Loucy (cell line): ENCODE measurements around the gene GFY.

Experiments
- EZH2phosphoT487 ChIP-seq: fragments of 200-600 bp; IDR thresholded peaks from 2 replicates; pipeline ENCODE4 v1.6.1; 2018; ENCODE audit warnings: antibody characterized with exemption, mild to moderate bottlenecking, moderate library complexity, borderline replicate concordance
- TF ChIP-seq, protein P1 (sequence below): fragments of 200-600 bp; sonication (generic); conservative IDR thresholded peaks from 2 replicates; pipeline ENCODE4 v1.5.1; 2014; ENCODE audit warnings: mild to moderate bottlenecking, antibody characterized with exemption, low read length

DNA sequence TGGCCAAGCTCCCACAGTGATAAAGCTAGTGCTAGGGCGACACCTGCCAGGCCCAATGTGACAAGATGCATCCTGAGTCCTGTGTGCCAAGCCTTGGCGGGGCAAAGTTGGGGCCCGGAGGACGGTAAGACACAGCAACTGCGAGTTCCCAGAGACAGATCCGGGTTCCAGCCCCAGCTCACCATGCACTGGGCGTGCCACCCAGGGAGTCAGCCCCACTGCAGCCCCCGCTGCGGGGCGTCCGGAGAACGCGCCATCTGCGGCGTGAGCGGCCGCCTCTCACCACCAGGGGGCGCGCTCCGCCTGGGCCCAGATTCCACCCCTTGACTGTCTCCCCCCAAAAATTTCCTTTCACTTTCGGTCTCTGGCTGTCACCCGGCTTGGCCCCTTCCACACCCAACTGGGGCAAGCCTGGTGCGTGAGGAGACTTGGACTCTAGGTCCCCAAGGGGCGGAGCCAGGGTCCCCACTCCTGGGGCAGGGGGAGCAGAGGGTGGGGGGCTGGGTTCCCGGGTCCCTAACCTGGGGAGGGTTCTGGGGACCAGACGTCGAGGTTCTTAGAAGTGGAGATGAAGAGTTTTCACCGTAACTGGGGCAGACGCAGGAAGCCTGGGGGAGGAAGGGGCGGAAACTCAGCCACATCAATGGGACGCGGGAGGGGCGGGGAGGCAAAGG, 48.8 kb downstream of the GFY start, which contains the start of gene FLT3LG:
- TF ChIP-seq, protein P1, sequence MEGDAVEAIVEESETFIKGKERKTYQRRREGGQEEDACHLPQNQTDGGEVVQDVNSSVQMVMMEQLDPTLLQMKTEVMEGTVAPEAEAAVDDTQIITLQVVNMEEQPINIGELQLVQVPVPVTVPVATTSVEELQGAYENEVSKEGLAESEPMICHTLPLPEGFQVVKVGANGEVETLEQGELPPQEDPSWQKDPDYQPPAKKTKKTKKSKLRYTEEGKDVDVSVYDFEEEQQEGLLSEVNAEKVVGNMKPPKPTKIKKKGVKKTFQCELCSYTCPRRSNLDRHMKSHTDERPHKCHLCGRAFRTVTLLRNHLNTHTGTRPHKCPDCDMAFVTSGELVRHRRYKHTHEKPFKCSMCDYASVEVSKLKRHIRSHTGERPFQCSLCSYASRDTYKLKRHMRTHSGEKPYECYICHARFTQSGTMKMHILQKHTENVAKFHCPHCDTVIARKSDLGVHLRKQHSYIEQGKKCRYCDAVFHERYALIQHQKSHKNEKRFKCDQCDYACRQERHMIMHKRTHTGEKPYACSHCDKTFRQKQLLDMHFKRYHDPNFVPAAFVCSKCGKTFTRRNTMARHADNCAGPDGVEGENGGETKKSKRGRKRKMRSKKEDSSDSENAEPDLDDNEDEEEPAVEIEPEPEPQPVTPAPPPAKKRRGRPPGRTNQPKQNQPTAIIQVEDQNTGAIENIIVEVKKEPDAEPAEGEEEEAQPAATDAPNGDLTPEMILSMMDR = peak; percentile 94
- TF ChIP-seq EZH2phosphoT487 = no peak
